IPS-11a (cell line): Measurements from ENCODE around the gene UQCRFS1.
"Not testable (repeated sequence)": the region's sequence is repeated elsewhere in the genome, so short reads cannot be mapped to it uniquely, and the experiment has no call there.

Experiments used
- H3K4me3 ChIP-seq: one replicate; pipeline ENCODE4 v1.5.1; 2013; ENCODE audit warnings: low read depth, low read length, control low read depth

Gene UQCRFS1

DNA sequence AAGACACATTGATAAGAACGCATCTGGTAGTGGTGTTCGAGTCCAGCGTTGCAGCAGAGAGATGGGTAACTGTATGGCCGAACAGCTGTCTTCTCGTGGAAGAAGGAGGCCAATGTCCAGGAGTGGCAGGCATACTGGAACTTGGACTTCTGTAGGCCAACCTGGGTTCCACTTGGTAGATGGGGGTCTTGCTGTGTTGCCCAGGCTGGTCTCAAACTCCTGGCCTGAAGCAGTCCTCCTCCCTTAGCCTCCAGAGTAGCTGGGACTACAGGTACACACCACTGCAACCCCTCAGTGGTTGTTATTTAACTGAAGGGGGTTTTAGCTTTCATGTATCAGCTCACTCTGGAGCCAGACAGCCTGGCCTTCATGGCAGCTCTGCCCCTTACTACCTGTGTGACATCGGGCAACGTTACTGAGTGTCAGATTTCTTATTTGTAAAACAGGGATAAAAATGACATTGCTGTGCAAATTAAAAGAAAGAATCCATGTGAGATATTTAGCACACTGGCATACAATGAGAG is 2.4 kb upstream of the UQCRFS1 start:
- no peak overlapping the region for H3K4me3 ChIP-seq

DNA sequence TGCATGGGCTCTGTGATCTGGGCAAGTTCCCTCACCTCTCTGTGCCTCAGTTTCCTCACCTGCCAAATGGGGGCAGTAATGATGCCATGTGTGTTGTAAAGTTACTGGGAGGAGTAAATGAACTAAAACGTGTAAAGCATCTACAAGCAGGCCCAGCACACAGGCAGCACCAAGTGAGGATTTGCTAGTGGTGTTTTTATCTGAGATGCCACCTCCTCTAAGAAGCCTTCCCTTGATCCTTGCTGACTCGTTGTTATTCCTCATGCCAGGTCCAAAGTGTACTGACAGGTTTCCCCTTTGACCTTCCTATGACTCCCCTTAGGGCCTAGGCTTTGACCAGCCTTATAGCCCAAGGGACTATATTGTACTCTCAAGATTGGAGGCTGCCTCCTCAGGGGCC is 1.5 kb upstream of the UQCRFS1 start:
- no peak overlapping the region for H3K4me3 ChIP-seq

DNA sequence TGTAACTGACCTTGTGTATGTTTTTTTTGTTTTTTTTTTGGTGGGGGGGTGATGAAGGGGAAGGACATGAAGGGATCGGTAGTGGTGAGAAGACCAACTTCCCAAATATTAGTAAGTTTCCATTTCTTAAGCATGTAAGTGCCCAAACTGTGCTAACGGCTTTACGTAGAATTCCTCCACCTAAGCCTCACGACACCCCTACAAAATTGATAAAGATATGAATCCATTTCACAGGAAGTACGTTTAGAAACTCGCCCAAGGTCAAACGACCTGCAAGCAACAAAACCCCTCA is 649 bp downstream of the UQCRFS1 start:
- H3K4me3 ChIP-seq, result peak overlapping the region; percentile 96

DNA sequence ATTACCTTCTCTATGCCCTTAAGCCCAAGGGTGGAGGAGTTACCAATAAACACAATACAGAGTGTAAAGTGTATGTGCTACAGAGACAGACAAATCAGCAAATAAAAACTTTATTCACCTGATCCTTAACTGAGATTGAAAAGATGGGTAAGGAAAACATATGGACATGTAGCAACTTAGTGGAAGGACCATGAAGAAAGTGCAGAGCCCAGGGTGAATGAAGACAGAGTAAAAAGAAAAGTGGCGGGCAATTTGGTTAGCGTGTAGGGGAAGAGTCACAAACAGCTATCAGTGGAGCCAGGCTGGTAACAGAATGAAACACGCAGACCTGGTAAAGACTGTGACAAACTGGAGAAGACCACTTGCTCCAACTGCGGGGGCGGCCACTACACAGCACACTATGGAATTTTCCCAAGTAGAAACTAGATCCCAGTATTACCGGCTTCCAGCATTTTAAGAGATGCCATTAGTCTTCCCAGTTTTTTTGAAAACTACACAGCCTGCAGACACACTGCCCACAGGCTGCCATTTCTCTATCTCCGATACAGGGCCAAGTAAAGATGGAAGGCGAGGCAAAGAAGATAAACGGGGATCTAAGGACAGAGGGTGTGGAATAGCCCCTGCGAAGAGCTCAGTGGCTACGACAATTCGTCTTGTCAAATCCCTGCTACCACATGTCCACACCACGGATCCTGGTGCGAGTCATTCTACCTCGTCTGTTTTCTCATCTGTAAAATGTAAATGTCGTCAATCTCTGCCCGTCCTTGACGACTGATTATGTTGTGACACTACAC is 1.2 kb downstream of the UQCRFS1 start:
- peak overlapping the region; percentile 96 for H3K4me3 ChIP-seq

DNA sequence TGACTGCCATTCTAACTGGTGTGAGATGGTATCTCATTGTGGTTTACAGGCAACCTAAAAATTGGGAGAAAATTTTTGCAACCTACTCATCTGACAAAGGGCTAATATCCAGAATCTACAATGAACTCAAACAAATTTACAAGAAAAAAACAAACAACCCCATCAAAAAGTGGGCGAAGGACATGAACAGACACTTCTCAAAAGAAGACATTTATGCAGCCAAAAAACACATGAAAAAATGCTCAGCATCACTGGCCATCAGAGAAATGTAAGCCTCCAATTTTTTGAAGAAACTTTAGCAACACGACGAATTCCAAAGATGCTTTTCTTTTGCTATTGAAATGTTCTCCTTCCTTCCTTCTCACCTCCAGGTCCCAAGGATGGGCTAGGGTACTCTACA is 1.9 kb downstream of the UQCRFS1 start:
- not testable (repeated sequence) for H3K4me3 ChIP-seq

DNA sequence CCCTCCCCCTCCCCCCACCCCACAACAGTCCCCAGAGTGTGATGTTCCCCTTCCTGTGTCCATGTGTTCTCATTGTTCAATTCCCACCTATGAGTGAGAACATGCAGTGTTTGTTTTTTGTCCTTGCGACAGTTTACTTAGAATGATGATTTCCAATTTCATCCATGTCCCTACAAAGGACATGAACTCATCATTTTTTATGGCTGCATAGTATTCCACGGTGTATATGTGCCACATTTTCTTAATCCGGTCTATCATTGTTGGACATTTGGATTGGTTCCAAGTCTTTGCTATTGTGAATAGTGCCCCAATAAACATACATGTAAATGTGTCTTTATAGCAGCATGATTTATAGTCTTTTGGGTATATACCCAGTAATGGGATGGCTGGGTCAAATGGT is 2.4 kb downstream of the UQCRFS1 start:
- not testable (repeated sequence) for H3K4me3 ChIP-seq

DNA sequence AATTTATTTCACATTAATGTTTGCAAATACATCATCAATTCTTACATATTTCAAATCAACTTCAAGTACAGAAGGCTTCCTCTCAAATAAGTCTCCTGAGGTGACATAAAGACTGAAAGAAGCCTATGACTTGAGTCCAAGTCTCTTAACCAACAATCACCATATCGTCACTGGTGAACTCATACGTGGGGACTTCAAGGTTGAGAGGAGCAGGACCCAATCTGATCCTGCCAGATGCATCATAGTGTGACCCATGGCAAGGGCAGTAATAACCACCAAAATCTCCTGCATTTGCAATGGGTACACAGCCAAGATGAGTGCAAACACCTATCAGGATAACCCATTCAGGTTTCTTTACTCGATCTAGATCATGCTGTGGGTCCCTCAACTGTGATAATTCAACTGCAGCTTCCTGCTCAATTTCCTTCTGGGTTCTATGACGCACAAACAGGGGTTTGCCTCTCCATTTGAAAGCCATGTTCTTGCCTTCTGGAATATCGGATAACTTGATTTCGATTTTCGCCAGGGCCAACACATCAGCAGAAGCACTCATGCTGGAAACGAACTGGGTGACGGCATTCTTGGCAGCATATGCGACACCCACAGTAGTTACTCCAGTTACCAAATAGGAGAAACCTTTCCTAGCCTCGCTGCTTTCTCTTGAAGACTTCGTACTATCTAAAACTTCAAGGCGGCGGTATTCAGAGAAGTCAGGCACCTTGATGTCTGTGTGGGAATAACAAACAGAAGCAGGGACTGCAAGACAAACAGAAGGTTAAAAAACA is 5.4 kb downstream of the UQCRFS1 start:
- H3K4me3 ChIP-seq, result not testable (repeated sequence)

DNA sequence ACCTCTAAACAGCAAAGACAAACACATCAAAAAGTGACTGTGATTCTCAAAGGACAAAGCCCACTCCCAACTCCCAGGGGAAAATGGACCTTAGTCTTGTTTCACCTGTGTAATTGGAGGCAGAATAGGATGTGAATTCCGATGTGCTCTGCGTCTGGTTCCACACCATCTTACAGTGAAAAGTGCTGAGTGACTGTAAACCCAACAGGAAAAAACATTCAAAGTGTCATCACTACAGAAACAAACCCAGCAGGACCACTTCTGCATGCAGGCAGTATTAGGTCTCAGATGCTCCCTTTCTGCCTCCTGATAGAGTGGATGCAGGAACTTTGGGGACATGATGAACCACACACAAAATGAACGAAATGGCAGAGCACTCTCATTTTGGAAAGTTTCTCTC is 6.5 kb downstream of the UQCRFS1 start:
- H3K4me3 ChIP-seq, result no peak overlapping the region

DNA sequence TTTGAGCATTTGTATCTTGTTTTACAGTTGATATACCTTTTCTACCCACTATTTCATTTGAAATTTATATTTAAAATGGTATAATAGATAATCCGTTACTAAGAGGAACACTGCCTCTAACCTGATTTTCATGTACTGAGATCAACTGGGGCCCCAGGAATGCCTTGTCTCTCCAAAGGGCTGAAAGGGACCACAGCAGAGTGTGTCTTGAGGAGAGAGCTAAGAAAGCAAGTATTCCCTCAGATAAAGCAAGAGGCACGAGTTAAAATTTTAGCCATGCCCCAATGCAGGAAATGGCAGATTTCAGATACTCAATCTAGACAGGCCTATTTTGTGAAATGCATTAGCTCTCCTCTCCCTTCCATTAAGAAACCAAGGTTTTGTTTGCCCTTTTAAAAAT is 10.7 kb downstream of the UQCRFS1 start:
- H3K4me3 ChIP-seq, result no peak overlapping the region

DNA sequence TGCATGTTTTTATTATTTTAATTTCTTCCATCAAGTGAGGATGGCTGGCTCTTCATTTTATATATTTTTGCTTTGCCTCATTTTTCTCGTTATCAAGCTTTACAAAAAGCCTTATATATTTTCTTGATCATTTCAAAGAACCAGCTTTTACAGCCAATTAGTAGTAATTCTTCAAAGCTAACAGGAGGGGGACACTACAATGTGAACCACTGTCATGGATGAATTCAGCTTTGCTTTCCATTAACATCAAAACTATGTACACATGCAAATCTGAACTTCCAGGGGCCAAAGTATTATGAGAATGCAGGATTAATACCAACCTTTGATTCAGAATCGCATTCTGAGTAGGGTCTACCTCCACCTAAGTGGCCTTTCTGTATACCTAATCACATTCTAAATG is 11.1 kb downstream of the UQCRFS1 start:
- no peak overlapping the region for H3K4me3 ChIP-seq

DNA sequence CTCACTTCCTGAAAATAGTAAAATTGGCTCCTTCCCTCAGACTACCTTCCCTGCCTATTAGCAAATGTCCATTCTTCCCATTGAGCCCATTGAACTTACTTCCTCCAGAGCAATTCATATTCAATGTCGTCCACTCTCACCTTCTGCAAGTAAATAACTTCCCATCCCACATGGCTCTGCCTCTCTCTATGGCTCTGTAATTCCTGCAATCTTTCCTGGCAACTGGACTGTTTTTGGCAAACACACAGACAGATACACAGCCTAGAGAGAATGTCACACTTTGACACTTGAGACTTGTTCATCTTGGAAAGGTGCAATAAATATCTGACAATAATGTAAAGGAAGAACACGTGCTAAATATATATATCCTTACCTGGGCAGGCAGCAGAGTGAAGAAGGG is 18.3 kb downstream of the UQCRFS1 start:
- H3K4me3 ChIP-seq, result no peak overlapping the region

DNA sequence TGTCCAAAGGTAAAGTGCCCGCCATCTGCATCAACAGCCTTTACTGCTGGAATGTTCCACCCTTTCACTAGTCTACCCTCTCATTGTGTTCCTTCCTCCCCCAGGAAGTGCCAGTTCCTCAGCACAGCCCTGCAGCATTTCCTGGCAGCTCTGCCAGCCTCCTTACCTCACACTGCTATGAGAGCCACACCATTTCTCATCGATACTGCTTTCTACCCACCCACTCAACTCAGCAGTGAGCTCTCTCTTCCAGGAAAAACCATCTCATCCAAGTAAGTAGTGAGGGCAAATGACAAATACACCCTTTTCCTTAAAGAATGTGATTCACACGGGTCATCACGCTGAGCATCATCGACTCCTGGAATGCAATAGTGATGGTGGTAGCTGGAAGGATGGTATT is 19.8 kb downstream of the UQCRFS1 start:
- H3K4me3 ChIP-seq, result no peak overlapping the region

DNA sequence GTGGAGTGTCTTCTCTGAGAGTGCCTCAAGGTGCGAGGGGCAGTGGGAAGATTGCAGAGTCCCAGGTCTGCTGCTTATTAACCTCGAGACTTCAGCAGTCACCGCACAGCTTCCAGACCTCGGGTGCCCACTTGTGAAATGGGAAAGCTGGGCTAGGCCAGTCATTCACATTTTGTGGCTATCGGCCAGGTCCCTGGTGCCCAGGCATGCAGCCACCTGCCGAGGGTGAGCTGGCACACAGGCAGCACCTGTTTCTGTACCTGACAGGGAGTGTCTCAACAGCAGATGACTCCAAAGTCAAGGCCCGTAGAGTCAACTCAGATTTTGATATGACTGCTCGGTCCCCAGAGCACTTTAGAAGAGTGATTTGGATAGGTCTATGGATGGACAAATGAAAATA is 21.9 kb downstream of the UQCRFS1 start:
- no peak overlapping the region for H3K4me3 ChIP-seq

DNA sequence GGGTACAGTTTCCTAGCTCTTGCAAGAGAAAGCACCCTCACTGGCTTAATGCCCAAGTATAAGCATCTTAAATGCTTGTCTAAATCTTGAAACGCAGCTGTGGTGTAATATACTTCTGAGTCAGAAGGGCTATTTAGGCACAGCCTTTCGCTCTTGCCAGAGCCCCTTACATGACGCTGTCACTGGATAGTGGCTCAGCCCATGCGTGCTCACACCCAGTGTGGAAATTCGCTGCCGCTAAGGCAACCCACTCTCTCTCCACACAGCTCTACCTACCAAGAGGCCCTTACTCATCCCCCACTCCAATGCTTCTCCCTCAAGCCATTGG is 24.0 kb downstream of the UQCRFS1 start:
- no peak overlapping the region for H3K4me3 ChIP-seq

DNA sequence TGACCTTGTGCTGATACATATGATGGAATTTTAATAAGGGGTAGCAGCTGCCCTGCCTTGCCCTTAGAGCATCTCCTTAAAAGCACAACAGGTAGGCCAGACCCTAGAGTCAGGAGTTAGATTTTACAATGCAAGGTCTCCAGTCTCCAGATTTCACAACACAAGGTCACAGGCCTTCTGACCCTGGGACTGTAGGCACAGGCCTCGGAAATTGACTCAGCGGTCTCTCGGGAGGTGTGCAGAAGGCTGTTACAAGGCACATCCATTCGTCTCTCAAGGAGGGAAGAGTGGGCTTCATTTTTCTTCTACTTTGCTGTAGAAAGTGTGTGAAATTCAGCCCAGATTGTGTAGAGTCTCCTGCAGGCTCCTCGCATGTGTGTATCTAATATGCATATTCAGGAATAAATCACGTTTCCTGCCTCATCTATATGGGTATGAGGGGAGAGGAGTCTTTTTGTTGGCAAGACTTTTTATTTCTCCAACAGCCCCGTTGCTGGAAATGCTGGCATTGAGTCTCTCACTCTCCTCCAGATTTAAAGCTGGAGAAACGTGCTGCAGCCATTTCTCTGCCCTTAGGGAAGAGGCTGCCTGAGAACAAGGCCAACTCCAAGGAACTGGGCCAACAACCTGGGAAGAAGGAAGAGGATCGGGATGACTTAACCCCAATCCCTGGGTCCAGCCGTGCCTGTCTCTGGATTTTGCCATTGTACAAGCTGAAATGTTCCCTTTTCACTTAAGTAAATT is 24.5 kb downstream of the UQCRFS1 start:
- no peak overlapping the region for H3K4me3 ChIP-seq

DNA sequence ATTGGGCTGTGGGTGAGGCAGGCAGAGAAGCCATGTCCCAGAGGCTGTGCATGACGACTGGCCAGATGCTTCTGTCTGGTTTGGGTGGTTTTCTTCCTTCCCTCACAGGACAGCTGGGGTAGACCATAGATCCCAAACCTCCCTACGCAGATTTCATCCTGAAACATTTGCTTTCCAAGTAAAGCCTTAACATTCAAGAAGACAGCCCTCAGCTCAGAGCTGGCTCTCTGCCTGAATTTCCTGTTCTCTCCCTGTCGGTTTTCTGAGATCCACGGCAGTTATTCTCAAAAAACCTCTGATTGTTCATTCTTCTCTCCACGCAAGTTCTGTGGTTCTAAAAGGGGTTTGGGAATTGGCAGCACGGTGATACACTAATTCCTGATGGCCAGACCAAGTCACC is 25.3 kb downstream of the UQCRFS1 start:
- H3K4me3 ChIP-seq, result no peak overlapping the region

DNA sequence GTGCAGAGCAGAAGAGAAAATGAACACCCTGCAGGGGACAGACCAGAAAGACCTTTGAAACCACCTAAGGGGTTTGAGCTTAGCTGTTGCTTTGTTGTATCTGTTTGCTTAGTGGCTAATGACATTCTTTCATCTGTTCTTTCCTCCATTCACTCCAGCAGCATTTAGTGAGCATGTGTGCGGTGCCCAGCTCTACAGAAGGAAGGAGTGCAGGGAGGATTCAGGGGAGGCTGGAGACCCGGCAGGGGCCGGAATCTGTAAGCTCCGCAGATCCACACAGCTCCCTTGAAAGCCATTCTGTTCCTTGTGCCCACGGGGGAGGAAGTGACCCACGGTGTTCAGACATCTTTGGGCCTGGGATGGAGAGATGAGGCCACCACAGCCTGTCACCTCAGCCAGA is 27.5 kb downstream of the UQCRFS1 start:
- H3K4me3 ChIP-seq, result no peak overlapping the region

DNA sequence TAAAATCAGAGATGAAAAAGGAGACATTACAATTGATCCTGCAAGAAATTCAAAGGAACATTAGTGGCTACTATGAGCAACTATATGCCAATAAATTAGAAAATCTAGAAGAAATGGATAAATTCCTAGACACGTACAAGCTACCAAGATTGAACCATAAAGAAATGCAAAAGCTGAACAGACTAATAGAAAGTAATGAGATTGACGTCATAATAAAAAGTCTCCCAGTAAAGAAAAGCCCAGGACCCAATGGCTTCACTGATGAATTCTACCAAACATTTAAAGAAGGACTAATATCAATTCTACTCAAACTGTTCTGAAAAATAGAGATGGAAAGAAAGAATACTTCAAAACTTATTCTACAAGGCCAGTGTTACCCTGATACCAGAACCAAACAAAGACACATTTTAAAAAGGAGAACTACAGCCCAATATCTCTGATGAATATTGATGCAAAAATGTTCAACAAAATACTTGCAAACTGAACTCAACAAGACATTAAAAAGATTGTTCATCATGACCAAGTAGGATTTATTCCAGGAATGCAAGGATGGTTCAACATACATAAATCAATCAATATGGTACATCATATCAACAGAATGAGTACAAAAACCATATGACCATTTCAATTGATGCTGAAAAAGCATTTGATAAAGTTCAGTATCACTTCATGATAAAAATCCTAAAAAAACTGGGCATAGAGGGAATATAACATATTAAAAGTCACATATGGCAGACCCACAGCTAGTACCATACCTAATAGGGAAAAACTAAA is 35.8 kb downstream of the UQCRFS1 start:
- no peak overlapping the region for H3K4me3 ChIP-seq

DNA sequence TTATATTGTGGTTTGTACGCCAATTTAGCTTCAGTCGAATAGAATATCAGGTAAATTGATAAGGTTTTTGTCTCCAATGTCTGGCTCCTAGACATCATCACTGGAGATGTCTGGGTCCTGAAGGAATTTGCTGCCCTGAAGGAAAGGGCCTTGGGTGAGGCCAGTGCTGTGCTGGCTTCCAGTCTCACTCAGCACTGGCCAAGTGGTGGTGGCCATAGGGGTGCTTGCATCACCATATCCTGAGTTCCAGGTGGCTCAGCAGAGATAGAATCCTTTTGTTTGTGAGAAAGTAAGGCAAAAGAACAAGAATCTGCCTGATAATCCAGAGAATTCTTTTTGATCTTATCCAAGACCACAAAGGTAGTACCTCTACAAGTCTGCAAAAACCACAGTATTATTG is 39.1 kb downstream of the UQCRFS1 start:
- H3K4me3 ChIP-seq, result no peak overlapping the region

DNA sequence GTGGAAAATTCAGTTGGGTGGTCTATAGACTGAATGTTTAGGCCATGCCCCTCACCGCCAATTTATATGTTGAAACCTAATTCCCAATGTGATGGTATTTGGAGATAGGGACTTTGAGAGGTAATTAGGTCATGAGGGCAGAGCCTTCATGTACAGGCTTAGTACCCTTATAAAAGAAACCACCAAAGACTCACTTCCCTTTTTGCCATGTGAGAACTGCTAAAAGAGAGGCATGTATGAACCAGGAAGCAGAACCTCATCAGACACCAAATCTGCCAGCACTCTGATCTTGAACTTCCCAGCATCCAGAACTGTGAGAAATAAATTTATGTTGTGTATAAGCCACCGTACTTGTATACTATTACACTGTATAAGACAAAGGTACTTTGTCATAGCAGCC is 40.6 kb downstream of the UQCRFS1 start:
- no peak overlapping the region for H3K4me3 ChIP-seq

DNA sequence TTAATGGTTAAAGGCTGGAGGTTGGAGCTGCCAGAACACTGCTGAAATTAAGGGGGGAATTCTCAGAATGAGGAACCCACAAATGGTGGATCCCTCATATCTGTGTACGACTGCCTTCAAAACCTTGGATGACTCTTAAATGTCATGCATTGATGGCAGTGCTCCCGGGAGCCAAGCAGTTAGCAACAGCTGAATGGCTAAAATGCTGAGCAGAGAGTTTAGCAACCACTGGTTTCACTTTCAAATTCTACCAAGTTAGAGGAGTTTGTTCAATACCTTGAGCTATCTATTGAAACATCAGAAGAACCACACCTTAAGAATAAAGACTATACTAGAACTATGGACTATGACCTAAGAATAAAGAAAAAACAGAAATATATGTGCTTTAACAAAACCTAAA is 41.4 kb downstream of the UQCRFS1 start:
- no peak overlapping the region for H3K4me3 ChIP-seq
